Brain microvascular endothelial cell (primary cell): ENCODE results near the gene GRIK3.

Source experiments
- DNase-seq: peaks from one replicate; pipeline ENCODE4 v3.0.0-alpha.2; 2020
- H3K27ac ChIP-seq: fragments of 250-450 bp; sonication (Bioruptor Pico); 2 replicates; pipeline ENCODE4 v1.5.1; 2020; ENCODE audit warnings: mild to moderate bottlenecking, moderate library complexity
- H3K27me3 ChIP-seq: fragments of 250-450 bp; sonication (Bioruptor Pico); replicated peaks from 2 replicates; pipeline ENCODE4 v1.5.1; 2020; ENCODE audit warnings: mild to moderate bottlenecking
- H3K36me3 ChIP-seq: fragments of 250-450 bp; sonication (Bioruptor Pico); replicated peaks from 2 replicates; pipeline ENCODE4 v1.5.1; 2020; ENCODE audit warnings: mild to moderate bottlenecking
- H3K4me3 ChIP-seq: 2 replicates; pipeline ENCODE4 v1.5.1; 2011; ENCODE audit warnings: low read depth, mild to moderate bottlenecking, control low read depth, low read length, moderate library complexity
- in situ Hi-C: cut with HindIII; loops from 2 replicates; pipeline ENCODE4 v1.10.0; 2017; ENCODE audit warnings: low sequenced_read_pairs, low pct_ligation_motif_present
- TF ChIP-seq, protein P1 (sequence below): IDR thresholded peaks from 2 replicates; pipeline ENCODE4 v1.5.1; 2011; ENCODE audit warnings: low read depth, mild to moderate bottlenecking, moderate library complexity, low read length, control low read depth, inconsistent platforms; ENCODE audit errors: missing control alignments

GRIK3 gene

DNA sequence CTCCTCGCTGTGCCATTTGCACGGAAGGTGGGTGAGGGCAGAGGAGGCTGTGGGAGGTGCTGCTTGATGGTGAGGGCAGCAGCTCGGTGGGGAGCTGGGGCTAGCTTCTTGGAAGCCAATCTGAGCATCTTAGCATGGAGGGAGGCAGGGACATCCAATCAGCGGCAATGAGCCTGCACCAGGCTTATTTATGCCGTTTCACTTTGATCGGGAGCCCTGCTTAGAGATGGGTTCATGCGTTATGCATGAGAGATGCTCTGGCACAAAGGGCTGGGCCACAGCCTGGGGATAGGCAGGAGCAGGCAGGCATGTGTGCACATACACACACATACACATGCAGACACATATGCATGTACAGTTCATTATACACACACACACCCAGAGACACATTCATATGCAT lies 220.2 kb downstream of the GRIK3 start:
- Histone ChIP-seq H3K36me3 (no peaks in the 10 kb centered on the region), H3K27ac (no peak overlapping the region), H3K4me3 (no peak overlapping the region), H3K27me3 (no peaks in the 10 kb centered on the region)
- TF ChIP-seq, protein P1, sequence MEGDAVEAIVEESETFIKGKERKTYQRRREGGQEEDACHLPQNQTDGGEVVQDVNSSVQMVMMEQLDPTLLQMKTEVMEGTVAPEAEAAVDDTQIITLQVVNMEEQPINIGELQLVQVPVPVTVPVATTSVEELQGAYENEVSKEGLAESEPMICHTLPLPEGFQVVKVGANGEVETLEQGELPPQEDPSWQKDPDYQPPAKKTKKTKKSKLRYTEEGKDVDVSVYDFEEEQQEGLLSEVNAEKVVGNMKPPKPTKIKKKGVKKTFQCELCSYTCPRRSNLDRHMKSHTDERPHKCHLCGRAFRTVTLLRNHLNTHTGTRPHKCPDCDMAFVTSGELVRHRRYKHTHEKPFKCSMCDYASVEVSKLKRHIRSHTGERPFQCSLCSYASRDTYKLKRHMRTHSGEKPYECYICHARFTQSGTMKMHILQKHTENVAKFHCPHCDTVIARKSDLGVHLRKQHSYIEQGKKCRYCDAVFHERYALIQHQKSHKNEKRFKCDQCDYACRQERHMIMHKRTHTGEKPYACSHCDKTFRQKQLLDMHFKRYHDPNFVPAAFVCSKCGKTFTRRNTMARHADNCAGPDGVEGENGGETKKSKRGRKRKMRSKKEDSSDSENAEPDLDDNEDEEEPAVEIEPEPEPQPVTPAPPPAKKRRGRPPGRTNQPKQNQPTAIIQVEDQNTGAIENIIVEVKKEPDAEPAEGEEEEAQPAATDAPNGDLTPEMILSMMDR: no peak
- DNase-seq: no peak
- in situ Hi-C loops: no loop called here

GRCh38 chr1:36807262-36807661 lies 227.1 kb downstream of the GRIK3 start:
- no peak overlapping the region for H3K4me3 ChIP-seq
- no peaks in the 10 kb centered on the region for H3K27me3 ChIP-seq
- no peak overlapping the region for H3K27ac ChIP-seq
- TF ChIP-seq, protein P1: no peak
- in situ Hi-C loops: no loop called here
- no peaks in the 10 kb centered on the region for H3K36me3 ChIP-seq
- DNase-seq: no peak

DNA sequence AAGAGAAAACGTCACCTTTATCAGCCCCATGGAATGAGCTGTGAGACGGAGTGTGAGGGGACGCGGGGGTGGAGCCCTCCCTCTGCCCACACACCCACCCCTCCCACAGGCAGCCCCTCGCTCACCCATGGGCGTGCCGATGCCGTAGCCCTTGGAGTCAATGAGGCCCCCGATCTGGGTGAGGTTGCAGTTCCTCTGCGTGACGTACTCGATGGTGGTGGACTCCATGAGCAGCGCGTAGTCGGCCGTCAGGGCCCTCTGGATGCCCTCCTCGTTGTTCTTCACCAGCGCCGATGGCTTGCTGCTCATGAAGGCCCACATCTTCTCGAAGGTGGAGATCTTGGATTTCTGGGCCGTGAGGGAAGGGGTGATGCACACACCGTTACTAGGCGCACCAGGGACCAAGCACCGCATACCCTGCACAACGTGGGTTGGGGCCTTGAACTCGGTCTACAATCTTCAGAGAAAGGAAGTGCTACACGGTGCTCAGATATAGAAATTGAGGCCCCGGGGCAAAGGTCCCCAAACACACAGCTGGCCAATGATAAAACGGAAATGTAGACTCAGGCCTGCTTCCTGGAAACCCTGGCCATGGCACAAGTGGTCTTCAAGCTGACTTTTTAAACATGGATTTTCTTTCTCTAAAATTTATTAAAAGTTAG lies 228.2 kb downstream of the GRIK3 start:
- TF ChIP-seq, protein P1: no peak
- Histone ChIP-seq H3K4me3 (no peak overlapping the region), H3K27ac (no peak overlapping the region), H3K36me3 (no peaks in the 10 kb centered on the region), H3K27me3 (no peaks in the 10 kb centered on the region)
- in situ Hi-C loops: no loop called here
- DNase-seq: no peak

- H3K27ac ChIP-seq: no peak overlapping the region
- H3K36me3 ChIP-seq: no peaks in the 10 kb centered on the region
- in situ Hi-C loops: no loop called here
- no peaks in the 10 kb centered on the region for H3K27me3 ChIP-seq
- H3K4me3 ChIP-seq: no peak overlapping the region
- TF ChIP-seq, protein P1: no peak
- no peak for DNase-seq
These were observed 229.5 kb downstream of the GRIK3 start for GRCh38 chr1:36804669-36805314.

DNA sequence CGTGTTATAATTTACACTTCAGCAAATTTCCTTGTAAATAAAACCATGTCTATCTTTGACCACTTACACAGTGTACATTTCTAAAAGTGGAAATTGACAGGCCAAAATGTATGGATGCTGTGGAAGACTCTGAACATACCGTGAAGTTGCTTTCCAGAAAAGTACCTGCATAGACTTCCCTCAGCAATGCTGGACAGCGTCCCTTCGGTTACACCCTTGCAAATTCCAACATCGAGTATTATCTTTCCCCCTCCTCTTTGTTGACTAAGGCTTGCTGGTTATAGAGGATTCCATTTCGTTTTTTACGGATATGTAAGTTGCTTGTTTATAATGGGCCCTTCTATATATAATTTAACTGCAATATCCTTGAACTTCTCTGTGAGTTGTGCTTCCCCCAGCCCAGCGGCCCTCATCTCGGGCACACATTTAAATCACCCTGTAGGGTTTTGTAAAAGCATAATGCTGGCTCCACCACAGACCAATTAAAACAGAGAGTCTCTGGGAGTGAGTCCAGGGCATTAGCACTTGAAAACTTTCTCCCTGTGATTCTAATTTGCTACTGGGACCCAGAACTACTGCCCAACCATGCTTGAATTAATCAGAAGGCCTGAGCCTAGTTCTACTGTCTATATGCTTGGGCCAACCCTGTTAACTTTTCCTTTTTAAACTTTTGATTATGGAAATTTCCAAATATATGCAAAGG lies 230.3 kb downstream of the GRIK3 start:
- TF ChIP-seq, protein P1: no peak
- in situ Hi-C loops: no loop called here
- H3K36me3 ChIP-seq: no peaks in the 10 kb centered on the region
- no peak overlapping the region for H3K4me3 ChIP-seq
- H3K27me3 ChIP-seq: no peaks in the 10 kb centered on the region
- DNase-seq: no peak
- H3K27ac ChIP-seq: no peak overlapping the region
